Activated CD4-positive, alpha-beta T cell treated with anti-CD3 and anti-CD28 coated beads, Interleukin-2, amount 50 U/mL, for 16 hours (primary cell): Measurements from ENCODE around the gene BATF3.
A peak's percentile ranks its signal among the peaks of the same experiment; 100 is the strongest.

ENCODE experiments used
- DNase-seq: peaks from one replicate; pipeline ENCODE4 v3.0.0-alpha.2; 2020

Gene BATF3

DNA sequence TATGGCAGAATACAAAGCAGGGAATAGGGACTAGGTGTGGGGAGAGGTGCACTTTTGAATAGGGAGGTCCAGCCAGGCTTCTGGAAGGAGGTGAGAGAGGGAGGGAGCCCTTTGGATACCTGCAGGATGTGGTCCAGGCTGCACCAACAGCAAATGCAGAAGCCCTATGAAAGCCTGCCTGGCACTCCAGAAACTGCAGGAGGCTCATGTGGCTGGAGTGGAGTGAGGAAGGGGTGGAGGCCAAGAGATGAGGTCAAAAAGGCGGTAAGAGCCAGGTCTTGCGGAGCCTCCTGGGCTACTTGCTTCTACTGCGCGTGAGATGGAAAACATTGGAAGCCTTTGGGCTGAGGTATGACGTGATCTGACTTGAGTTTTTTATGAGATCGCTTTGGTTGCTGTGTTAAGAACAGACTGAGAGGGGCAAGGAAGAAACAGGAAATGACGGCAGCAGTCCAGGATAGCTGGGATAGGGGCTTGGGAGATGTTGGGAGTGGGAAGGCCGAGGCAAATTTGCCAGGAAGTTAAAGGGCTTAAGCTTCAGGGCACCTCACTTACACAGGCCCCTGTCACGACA lies 4.4 kb upstream of the BATF3 start:
- no peak for DNase-seq

DNA sequence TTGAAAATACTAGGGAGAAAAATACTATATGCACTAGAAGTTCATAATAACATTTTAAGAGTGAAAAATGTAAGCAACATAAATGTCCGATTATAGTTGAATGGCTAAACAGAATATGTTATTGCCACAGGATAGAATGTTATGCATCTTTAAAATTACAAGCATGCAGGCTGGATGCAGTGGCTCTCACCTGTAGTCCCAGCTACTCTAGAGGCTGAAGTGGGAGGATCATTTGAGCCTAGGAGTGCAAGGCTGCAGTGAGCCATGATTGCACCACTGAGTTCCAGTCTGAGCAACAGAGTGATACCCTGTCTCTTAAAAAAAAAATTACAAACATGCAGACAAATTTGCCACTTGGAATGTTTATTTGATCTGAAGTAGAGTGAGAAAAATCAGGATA lies 3.0 kb upstream of the BATF3 start:
- DNase-seq, result no peak

DNA sequence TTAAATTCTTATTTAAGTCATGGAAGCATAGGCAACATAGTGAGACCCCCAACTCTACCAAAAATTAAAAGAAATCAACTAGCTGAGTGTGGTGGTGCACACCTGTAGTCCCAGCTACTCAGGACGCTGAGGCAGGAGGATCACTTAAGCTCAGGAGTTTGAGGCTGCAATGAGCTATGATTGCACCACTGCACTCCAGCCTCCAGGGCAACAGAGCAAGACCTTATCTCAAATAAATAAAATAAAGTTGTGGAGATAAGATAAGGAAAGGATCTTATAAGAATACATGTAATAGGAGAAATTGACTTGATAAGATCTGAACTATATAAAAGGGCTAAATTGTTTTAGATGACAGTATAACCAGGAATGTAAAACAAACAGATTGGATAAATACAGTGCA lies 2.3 kb upstream of the BATF3 start:
- no peak for DNase-seq

DNA sequence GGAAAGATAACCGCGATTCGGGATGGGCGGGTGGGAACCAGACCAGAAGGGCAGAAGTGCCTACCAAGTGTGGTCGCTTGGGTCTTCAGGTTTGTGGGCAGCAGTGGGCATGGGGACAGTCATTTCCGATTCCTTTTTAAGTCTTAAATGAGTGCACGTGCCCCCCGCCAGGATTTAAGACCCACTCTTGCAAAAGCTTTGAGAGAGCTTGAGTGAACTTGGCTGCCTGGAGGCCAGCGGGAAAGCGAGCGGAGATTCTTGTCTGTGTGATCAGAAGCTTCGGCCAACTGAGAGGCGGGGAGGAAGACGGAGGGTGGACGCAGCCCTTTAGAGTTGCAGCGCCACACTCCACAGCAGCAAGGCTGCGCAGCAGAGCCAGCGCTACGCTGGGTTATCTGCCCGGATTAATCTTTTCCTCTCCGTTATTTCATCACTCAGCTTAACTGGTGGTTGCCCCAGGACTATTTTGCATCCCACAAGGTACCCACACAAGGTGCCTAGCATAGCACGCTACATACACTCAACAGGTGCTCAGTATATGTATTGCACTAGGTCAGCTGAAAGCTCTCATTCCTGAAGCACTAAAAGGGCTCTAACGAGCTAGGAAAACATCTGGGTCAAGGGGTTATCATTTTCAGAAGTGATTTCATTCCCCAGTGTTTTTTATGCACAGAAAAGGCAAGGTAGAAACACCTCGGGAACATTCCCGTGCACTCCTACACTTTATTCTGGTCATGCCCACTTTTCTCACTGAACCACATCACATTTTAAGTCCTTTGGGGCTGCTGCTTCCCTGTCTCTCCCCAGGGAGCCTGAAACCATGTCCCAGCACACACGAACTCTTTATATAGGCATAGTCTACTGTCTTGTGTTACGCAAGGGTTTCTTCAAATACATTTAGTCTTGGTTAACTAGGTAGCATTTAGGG lies 1.5 kb upstream of the BATF3 start:
- DNase-seq, result peak; percentile 65

DNA sequence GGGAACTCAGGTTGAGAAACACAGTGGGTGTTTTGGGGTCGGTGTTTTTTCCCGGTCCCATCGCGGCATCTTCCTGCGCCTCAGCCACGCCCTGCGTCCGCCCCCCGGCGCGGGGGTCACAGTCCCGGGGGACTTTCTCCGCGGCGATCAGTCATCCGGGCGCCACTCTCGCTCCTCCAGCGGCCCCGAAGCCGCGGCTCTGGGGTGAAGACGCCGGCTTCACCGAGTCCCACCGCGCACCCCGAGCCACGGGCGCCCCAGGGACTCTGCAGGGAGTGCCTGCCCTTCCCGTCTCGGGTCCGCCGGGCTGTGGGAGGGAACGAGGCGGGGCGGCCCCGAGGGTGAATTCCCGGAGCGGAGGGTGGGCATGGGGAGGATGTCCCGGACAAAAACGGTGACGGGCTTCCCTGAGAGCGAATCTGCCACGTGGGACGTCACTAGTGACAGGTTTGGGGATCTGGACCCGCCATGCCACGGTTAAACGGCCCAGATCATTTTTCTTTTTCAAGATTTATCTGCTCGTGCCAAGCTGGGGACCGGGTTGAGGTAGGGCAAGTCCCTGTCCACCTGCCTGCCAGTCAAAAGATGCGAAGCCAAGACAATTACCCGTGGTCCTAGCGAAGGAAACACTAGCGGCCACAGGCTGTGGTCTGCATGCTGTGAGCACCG lies 717 bp upstream of the BATF3 start:
- DNase-seq, result peak; percentile 74

DNA sequence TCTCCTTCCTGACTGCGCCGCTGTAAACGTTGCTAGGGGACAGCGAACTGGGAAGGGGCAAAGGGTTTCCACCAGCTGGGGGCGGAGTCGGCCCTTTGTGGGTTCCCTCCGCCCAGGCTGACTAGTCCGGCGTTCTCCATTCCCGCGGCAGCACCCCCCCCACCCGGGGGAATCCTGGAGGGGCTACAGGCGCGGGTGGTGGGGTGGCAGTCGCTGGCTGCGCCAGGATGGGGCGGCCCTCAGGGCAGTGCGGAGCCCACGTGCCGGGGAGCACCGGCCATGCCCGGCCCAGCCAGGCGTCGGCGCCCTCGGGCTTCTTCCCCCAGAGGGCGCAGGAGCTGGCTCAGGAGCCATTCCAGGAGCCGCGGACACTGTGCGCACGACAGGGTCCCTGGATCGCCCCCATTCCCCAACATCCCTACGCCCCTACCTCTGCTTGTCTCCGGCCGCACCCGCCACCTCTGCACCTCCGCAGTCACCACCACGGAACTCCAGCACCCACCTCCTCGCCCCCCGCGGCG lies 476 bp downstream of the BATF3 start:
- peak; percentile 78 for DNase-seq

DNA sequence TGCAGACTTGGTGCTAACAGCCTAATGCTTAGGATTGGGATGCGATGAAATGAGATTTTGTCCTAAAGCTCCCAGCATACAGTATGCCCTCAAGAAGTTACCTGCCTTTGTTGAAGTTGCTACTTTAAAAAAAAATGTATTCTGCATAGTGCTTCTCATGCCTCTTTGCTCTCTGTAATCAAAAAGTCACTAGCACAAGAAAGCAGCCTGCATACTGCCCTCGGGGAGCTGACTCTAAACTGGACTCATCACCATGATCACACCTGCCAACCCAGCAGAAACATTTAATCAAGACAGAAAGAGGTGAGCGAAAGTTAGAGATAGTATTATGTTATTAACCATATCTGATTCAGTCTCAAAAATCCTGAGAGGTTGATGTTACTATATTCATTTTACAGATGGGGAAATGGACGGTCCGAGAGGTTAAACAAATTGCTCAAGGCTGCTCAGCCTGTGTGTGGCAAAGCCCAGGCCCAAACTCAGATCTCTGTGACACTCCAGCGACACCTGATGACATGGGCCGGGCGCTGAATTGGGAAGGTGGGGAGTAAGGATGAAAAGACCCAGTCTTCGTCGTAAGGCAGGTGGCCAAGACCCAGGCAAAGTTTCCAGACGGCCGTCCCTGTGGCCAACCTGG lies 1.1 kb downstream of the BATF3 start:
- DNase-seq, result no peak

DNA sequence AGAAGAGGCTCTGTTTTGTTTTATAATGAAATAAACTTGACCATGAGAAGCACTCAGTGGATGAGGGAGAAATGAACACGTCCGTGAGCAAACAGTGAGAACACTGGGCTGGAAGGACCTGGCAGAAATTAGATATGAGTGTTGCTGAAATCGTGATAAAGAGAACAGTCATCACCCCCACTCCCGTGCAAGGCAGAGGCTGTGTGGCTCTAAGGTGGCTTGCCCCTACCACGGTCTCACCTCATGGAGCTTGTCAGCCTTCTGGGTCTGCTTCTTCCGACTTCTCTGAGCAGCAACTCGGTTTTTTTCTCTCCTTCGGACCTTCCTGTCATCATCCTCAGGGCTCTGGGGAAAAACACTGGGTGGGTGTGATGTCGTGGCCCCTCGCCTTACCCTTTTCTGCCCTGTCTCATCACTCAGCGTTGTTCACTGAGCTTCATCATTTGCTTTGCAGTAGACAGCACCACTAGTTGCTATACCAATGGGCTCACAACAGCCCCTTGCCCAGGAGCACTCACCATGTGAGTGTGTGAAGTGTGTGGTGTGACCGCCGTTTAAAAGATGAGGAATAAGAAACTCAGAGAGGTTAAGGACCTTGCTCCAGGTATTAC lies 2.8 kb downstream of the BATF3 start:
- DNase-seq, result no peak

DNA sequence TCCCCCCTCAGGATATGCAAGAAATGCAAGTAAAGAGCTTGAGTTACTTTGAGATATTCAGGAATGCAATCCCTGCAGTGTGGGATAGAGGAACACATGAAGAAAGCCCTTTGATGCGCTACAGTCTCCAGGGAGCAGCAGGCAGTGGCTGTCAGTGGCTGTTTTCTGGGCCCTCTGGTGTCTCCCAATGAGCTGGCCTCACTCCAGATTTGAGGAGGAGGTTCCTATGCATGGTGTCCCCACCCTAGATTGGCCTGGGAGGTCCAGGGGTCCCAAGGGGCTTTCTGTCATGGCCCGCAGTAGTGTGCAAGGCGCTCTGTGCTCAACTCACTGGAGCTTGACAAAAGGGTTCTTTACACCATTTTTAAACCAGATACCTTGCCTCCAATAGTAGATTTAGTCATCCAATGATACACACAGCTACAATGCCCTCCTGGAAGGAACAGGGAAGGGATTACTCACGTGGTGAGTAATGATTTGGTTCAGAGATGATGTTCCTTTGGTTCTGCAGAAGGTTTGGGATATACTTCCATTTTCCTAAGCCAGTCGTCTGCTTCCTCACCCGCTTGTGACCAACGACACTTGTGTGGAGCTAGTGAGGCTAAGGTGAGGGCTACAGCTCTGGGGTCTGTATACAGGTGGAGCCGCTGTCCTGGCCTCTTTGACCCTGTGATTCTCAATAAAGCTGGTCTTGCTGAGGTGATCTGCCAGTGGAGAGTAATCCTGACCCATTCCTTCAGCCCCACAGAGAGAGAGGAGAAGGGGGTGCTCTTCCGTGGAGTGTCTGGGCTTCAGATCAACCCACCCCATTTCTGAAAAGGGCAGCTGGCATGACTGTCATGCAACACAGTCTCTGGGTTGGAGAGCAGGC lies 6.6 kb downstream of the BATF3 start:
- no peak for DNase-seq

DNA sequence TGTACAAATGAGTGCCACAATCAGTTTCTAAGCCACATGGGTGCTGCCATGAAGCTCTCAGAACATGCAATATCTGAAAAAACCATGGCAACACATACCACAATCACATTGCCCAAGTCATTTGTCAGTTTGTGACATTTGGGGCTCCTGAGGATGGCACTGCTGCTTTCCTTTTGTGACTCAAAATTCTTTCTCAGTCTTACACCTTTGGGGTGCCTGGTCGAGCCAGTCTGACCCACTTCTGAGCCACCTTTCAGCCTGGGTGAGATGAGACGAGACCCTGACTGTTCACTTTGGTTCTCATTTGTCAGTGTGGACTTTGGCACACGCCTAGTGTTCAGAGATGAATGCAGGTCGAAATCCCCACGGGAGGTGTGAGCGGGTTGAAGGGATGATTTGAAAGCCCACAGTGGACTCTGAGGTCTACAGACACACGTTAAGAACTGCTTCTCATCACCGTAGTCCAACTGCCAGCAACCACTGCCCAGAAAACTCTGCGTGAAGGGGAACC lies 8.0 kb downstream of the BATF3 start:
- DNase-seq, result peak; percentile 96

DNA sequence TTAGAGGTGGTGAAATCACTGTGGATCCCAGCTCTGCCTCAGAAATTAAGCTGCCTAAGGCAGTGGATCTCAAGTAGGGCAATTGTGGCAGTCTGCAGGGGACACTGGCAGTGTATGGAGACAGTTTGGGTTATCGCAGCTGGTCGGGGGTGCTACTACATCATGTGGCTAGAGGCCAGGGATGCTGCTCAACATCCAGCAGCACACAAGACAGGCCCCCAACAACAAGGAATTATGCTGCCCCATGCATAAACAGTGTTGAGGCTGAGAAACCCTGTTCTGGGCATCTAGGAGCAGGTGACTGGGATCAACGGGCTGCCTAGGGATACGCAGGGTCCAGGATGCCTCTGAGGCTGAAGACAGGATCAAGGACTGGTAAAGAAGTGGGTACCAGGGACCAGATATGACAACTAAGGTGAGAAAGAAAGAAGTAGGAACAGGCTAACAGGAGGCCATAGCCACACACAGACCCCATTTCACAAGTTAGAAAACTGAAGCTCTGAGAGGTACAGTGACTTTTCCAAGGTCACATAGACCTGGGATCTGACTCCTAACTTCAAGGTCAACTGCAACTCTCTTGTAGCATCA lies 8.7 kb downstream of the BATF3 start:
- DNase-seq, result no peak

DNA sequence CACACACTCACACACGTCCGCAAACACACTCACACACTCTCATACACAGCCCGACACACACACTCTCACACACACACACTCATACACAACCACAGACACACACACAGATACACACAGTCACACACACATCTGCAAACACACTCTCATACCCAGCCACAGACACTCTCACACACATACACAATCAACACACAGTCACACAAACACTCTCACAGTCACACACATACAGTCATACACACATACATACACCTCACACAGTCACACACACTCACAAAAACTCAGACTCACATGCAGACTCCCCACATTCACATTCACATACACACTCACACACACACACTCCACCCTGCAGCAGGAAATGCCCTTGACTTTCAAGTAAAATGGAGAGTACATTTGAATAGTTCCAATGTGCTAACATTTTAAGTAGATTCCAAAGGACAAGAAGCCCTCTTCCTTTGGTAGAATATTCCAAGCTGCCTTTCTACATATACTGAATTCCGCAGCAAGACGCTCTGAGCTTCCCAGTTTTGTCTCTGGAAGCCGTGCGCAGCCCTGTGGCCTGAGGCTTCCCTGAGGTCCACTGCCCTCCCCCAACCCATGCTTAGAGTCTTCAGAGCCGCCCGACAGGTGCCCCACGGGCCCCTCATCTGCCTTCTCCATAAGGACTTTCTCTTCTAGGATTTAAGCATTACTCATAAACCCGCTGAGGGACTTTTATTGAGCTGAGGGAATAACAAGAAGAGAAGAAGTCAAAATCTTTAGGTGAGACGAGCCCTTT lies 9.7 kb downstream of the BATF3 start:
- DNase-seq, result no peak

DNA sequence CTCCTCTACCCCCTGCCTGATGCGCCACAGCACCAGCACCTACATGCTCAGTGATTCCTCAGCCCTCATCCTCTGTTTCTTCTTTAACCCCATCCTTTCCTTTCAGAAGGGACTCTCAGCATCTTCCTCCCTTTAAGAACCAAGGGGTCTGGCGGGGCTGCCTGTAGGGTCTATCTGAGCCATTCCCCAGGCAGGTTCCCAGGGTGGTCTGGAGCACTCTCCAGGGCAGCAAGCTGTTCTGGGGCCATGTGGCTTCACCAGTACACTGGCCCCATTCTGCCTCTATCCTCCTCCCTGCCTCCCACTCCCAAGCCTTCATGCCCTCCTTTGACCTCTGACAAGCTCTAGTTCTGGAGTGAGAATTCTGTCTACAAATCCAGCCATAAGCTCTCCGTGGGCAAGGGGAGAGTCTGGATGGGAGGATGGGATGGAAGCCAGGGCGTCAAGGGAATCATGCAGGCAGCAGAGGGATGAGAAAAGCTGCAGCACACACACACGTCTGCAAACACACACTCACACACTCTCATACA lies 10.4 kb downstream of the BATF3 start:
- DNase-seq, result no peak

DNA sequence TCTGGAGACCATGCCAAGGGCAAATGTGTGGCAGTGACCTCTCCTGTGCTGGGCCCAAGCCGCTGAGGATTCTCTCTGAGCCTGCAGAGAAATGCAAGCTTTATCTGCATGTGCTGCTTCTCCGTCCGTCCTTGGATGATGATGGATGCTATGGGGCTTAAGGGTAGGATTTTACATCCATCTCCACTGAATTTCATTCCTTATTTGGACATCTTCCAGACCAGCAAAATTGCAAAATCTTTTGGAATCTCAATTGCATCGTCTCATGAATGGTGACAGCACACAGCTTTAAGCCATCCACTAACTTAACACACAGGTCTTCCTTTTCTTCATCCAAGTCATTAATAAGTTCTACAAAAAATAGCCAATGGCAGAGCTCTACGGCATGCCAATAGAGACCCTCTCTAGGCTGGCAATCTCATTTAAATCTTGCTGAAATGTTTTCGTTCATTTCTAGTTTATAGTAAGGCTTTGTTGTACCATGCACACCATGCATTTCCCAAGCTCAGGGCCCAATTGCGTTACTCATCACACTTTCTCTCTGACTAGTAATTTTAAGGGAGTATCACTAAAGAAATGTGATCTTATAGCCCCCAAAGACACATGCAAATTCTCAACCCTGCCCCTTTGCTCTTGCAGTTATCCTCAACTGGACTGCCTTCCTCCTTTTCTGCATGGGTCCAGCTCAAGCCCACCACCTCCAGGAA lies 11.1 kb downstream of the BATF3 start:
- no peak for DNase-seq

DNA sequence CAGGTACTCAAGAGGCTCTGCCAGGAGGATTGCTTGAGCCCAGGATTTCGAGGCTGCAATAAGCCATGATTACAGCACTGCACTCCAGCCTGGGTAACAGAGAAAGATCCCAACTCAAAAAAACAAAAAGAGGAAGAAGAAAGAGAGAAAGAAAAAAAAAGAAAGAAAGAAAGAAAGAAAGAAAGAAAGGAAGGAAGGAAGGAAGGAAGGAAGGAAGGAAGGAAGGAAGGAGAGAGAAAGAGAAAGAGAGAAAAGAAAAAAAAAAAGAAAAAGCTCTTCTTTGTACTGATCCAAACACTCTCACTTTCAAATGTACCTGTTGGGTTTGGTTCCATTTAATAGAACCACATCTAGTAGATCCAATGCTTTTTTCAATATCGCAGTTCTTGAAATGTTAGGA lies 11.8 kb downstream of the BATF3 start:
- DNase-seq, result no peak

DNA sequence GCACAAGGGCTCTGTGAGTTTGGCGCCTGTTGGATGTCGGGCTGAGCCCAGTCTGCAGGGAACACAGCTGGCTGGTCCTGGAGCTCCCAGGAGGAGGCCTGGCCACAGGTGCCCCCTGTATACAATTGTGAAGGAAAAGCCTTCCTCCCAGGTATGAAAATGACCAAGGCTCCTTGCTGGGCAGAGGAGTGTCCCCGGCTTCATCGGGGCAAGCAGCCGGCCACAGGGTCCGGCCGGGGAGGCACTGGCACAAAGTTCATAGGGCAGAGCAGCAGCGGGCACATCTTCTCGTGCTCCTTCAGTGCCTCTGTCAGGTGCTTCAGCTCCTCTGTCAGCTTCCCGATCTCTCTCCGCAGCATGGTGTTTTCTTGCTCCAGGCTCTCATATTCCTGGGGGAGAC lies 13.0 kb downstream of the BATF3 start:
- DNase-seq, result no peak

DNA sequence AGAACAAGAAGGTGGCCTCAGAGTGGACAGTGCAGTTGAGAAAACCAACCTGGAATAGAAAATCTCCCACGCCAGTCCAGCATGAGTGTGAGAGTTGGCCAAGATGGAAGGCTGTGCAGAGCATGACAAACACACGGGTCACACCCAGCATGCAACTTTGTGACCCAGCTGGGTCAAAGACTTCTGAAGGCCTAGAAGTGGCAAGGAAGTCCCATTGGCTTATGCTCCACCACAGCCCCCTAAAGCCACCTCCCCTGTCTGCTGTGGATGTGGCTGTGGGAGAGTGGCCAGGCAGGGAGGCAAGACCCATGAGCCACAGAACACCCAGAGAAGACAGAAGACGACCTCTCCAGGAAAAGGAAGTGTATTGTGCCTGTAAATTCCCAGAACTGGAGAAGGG lies 13.6 kb downstream of the BATF3 start:
- no peak for DNase-seq

DNA sequence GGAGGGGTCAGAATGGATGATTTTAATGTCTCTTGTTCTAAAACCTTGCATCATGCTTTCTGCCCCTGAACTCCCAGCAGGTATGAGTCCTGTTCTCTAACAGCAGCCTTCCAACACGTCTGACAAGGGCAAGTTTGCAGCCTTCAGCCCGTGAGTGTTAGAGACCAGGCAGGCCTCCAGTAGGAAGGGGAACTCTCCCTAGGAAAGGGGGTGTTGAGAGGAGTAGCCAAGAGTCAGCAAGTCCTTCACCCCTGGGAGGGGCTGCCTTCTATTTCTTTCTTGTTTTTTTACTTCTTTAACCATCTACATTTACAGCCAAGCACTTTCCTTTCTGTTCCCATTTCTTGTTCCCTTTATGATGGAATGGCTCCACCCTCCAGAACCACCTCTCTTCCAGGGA lies 14.2 kb downstream of the BATF3 start:
- DNase-seq, result no peak

DNA sequence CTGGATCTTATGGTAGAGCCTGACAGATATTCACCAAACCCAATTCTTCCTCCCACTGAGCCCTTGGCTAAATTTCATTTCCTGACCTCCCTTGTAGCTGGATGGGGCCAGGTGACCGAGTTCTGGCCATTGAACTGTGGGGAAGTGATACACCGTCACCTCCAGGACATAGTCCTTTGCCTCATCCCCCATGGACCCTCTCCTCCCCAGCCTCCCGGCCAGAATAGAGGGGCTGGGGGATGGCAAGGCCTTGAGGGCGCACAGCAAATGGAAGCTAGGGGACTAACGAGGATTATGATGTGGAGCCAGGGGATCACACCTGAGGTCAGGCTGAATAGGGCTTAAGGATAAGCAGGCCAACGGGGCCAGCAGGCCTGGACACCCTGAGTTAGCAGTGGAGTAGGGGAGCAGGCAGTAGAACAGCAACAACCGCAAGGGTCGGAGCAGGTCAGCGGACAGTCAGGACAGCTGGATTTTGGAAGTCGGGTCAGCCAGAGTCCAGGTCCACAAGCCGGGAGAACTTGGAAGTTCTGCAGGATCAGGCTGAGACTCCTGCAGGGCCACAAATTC lies 15.0 kb downstream of the BATF3 start:
- DNase-seq, result no peak
